ENCODE results near the gene AMFR.

GRCh38 chr16:56400458-56400857 lies 24.9 kb downstream of the AMFR start:
- TF ChIP-seq CTCF (IDR thresholded peaks at IDR 0.05) (no peak), POLR2A (IDR thresholded peaks at IDR 0.05) (no peak)

Data from testis (tissue), 2 donors.